GM19324 (cell line): ENCODE measurements around the gene OPHN1.

ENCODE experiments used
- ATAC-seq: cut with Tn5 transposase; IDR thresholded peaks from one replicate; pipeline ENCODE4 v1.9.1; 2021; ENCODE audit warnings: mild to moderate bottlenecking, moderate library complexity; ENCODE audit not compliant: unreplicated experiment, low FRiP score

The OPHN1 gene

DNA sequence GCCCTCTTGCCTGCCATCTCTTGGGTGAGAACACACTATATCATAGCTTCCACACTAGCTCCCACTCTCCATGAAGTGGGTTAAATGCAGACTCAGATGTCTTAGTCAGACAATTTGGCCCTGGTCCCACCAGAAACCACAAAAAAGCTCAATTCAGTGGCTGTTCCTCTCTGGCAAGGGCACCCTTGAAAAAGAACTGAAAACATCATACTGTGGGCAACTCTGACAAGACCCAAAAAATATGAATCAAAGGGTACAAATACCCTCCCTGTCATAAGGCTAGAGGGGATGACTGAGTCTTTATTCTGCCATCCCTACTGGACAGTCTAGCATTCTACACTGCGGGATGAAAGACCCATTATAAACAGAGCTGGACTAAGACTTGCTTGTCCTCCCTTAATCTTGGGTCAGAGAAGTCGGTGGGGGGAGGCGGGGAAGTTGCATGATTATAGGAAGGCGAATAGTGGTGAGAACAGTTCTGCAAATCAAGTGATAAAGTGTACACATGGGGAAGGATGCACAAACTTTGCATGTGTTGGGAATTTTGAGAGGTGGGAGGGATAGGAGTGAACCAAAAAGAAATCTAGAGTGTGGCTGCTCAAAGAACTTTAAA is 172.1 kb downstream of the OPHN1 start:
- no peak for ATAC-seq

DNA sequence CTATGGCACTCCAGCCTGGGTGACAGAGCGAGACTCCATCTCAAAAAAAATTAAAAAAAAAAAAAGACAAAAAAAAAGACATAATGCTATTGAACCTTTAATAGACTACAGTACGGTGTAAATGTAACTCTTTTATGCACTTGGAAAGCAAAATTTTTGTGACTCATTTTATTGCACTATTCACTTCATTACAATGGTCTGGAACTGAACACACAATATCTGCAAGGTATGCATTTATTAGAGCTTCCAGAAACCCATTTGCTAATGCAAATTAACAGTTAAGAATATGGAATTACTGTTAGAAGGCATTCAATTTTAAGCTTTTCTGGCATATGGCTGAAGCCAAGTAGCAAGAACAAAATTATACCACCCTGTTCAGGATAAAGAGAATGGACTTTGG is 176.3 kb downstream of the OPHN1 start:
- ATAC-seq, result no peak

DNA sequence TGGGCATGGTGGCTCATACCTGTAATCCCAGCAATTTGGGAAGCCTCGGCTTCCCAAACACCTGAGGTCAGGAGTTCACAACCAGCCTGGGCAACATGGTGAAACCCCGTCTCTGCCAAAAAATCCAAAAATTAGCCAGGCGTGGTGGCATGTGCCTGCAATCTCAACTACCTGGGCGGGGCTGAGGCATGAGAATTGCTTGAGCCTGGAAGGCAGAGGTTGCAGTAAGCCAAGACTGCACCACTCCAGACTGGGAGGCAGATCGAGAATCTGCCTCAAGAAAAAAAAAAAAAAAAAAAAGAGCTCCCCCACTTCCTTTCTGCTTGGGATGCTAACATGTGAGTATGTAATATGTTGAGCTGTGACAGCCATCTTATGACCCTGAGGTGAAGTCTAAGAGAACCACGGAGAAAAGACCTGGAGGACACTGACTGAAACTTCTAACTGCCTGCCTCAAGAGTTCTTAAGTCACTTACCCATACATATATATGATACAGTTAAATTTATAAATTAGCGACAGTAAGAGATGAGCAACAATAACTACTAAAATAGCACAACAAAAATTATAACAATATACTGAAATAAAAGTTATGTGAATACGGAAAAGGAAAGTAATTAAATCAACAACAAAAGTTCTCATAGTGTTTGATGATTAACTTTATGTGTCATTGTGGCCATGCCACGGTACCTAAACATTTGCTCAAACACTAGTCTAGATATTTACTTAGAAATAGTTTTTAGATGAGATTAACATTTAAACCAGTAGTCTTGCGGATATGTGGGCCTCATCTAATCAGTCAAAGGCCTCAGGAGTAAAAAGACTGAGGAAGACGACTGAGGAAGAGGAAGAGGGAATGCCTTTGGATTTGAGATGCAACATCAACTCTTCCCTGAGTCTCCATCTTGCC is 178.3 kb downstream of the OPHN1 start:
- ATAC-seq, result no peak

DNA sequence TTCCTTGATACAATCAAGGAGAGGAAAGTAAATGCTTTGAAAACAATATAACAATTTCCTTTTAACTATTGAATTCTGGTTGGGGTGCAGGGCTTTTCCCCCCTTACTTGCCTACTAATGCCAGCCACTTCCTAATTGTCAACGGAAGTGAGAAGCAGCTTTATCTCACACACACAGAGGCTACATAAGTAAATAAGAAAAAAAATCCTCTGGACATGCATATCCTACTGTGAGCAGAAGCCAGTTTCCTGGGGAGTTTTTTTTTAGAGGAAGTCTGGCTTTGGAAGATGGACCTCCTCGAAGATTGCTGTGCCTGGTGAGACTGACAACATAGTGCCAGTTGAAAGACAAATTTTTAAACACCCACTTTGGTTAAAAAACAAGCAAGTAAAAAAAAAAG is 180.6 kb downstream of the OPHN1 start:
- no peak for ATAC-seq

DNA sequence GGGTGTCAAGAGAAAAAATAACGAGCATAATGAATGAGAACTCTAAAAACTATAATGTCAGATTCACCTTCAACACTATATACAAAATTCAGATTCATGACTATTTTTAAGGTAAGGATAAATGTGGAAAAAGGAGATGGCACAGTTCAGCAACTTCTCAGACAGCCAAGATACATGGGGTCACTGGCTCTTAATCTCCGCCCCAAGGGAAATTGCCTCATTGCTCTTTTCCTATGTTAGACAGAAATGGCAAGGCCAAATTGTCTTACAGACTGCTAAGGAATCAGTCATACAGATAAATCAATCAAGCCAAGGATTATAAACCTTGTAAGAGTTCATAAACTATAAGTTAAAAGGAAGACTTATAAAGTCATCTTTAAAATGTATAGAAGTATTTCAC is 183.4 kb downstream of the OPHN1 start:
- no peak for ATAC-seq

DNA sequence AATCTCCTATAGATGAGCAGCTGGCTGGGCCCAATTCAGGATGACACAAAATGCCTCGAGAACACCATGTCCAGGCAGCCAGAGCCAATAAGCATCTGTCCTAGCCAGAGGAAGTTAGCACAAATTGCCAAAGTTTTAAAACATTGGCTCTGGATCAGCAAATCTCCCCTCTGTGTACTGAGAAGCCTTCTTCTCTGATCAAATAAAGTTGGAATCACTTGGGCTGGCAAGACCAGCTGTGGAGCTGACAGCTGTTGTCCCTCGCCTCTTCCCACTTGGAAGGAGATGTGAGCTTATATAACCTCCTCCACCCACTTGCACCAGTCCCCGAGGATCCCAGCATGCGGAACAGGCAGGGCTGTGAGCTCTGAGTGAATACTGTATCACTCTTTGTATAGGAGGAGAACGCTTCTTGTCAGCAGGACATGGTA is 183.9 kb downstream of the OPHN1 start:
- no peak for ATAC-seq

DNA sequence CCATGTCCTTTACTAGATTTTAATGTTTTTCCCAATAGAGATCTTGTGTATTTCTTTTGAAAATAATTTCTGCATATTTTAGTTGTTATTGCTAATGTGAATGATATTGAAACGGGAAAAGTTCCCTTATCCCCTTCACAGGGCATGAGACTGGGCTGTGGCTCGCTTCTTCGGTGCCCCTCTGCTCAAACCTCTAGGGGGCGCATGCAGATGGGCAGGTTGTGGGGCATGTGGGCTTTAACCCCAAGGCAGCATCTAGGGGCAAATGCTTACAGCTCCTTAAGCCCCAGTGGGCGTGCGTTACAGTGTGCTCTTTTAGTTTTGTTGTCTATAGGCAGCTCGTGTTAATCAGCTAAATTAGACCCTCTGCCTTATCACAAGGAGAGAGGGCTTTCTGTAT is 194.7 kb downstream of the OPHN1 start:
- no peak for ATAC-seq

DNA sequence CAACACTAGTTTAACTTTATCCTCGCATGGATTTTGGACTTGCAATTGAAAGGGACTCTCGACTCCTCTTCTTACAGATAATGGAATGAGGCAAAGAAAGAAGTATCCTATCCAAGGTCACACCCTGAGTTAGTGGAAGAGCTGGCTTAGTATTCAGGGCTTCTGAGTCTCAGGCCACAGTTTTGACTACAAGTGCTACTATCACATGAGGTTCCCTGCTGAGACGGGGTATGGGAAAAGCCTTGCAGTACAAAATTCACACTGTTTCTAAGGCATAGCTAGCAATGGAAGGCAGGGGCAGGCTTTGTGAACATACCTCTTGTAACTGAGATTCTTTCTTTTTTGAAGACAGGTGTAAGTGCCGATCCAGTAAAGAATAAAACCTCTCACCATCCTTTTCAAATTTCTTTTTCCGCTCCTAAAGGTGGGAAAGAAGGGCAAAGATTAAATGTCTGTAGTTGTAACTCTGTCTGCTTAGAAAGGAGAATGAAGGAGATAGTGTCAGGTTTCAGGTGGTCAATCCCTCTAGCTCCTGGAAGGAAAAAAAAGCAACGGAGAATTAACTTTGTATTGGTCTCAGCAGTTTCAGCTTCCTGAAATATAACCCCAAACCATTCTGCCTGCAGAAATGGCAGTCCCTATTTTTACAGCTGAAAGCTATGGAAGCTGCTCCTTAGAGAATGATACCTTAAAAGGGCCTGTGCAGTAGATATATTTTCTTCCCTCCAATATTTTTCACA is 199.0 kb downstream of the OPHN1 start:
- no peak for ATAC-seq

DNA sequence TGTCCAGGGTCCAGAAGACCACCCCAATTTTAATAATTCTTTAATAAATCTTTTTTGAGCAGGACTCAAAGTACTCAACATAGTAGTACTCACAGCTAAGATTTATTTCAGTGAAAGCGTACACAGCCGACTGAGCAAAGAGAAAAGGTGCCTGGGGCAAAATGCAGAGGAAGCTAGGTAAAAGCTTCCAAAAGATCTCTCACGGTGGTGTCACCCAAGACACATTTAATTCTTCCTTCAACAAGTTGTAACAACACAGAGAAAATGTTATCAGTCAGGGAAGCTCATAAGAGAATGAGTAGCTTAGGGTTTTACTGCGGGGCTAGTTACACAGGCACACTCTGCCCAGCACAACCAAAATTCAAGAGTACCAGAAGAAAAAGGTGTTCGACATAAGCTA is 201.1 kb downstream of the OPHN1 start:
- no peak for ATAC-seq

DNA sequence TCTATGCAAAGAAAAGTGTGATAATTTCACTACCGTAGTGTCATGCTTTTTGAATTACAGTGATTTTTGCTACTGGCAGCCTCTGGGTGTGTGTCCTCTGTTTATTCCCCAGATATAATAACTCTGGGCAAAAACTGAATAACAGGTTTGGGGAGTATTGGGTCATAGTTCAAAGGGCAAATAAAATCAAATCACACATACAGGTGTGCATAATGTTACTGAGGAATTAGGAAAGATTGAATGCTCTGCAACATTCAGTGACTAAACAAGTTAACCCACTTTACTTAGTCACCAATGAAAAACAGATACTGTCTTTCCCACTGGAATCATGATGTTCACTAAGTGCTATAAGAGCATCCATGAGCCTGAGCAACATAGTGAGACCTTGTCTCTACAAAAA is 224.3 kb downstream of the OPHN1 start:
- no peak for ATAC-seq

DNA sequence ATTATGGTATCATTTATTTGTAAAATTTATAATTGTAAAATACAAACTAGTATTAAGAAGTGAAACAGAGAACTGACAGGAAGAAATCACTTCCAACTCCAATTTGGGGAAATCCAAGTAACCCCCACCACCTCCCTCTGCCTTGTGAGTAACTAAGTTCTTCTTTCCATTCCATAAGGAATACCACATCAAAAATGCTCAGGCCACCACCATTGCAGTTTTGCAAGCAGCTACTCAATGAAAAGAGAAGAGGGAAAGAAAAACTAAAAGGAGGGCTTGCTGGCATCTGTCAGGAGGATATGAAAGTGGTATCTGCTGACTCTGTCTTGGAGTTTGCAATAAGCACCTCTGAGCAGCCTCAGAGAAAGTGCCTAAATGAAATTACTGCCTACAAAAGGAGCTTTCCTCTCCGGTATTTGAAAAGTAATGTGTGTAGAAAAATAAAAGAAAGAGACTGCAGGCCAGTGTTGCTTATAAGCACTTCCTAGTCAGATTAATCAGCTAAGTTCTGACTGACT is 228.7 kb downstream of the OPHN1 start:
- ATAC-seq, result no peak

DNA sequence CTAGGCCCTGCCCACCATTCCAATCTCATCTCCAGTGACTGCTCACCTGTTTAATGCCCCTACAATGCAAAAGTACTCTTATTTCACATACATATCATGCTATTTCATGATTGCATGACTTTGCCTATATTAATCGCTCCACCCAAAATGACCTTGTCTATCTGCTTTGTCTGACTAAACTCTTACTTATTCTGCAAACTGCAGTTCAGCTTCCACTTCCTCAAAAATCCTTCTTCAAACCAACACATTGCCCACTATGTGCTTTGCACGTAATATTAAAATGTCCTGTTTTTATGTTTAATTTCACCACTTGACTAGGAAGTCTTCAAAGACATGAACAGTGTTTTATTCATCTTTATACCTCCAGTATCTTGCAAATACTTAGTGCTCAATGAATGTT is 229.6 kb downstream of the OPHN1 start:
- ATAC-seq, result no peak

DNA sequence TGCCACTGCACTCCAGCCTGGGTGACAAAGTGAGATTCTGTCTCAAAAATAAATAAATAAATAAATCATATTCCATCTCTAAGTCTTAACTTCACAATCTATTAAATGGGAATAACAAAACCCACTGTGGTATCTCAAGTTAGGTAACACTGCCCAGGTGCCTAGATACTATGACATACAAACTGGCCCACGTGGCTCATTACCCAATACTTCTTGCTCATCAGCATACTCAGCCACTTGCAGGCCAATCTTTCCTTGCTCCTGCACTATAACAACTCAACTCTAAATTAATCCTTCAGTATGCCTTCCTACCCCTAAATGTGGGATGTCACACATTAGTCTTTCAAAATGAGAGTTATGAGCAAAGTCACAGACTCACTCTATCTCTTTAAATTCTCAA is 230.1 kb downstream of the OPHN1 start:
- ATAC-seq, result no peak

DNA sequence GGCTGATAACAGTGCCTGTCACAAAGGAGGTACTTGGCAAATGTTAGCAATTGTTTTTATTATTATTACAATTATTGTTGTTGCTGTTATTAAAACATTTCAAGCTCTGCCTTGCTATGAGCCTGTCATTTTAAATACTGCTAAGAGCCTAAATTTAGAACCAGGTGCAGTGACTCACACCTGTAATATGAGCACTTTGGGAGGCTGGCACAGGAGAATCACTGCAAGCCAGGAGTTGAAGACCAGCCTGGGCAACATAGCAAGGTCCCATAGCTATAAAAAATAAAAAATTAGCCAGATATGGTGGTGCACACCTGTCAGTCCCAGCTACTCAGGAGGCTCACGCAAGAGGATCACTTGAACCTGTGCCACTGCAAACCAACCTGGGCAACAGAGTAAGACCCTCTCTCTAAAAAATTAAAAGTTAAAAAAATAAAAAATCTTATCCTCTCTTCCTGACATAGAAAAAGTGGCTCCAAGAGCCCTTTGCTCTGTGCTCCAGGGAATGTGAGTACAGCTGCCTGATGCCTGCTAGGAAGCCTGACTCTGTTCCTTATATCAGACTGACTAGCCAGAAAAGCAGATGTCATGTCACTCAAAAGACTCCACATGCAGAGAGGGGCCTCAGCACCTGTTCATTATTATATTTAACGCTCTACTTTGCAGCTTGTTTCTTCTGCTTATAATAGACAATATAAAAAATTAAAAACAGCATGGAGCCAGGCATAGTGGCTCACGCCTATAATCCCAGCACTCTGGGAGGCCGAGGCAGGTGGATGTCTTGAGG is 234.0 kb downstream of the OPHN1 start:
- ATAC-seq, result no peak

DNA sequence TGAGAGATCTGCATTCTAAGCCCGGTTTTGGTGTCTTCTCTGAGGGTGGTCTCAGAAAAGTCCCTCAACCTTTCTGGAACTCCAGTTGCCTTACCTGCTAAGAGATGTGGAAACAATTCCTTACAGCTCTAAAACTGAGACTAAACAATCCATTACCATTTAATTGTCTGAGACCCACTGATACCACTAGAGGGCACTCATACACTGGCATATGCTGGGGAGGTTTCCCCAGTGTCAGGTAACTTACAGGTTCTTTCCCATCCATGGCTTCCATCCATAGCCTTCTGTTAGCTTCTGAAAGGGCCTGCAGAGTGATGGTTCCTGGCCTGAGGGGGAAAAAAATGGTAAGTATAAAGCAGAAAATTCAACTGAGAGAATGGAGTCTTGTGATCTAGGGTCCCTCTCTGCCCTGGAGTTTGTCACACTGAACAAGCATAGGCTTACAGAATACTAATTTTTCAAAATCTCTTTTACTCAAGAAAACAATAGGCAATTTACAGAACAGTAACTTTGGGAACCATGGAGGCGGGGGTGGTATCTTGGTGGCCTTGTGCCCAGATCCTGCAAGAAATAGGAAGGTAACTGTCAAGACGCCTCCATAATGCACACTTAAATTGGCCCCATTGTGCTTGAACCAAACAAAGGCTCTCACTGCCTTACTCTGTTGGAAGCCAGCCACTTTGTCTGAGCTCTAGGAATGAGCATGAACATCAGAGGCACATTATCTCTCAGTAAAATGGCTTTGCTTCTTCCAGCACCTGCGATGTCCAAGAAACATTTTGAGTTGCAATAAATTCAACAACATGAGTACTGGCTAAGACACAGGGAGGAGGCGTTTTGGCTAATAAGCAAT is 236.1 kb downstream of the OPHN1 start:
- ATAC-seq, result peak; percentile 61

DNA sequence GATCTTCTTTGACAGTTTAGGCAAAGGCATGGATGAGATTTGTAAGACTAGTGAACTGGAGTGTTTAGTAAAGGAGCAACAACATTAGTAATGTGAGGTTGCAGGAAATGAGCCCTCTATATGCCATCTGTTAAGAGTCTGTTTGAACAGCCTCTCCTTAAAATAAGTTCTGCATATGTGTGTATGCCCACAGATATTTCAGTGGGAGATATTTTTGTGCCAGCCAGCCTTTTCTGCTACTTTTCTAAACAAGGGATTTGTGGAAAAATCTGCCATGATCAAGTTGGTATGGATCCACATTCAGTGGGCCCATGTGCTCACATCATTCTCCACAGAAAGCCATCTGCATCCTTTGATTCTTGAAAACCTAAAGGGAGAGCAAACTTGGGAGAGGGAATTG is 237.7 kb downstream of the OPHN1 start:
- no peak for ATAC-seq

DNA sequence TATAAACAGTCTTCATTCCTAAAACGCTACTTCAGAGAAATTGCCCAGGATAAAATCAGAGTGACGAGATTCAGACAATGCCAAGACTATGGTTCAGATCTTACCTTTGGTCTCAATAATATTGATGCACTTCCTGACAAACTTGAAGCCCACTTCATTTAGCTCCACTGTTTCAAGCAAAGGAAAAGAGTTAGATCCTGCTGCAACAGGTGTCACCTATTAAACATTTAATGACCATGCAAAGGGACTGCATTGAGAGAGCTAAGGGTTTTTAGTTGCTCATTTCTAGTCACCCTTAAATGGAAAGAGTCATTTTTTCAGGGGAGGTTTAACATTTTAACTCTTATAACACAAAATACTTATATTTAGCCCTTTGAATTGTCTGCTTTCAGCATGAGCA is 239.5 kb downstream of the OPHN1 start:
- ATAC-seq, result no peak

DNA sequence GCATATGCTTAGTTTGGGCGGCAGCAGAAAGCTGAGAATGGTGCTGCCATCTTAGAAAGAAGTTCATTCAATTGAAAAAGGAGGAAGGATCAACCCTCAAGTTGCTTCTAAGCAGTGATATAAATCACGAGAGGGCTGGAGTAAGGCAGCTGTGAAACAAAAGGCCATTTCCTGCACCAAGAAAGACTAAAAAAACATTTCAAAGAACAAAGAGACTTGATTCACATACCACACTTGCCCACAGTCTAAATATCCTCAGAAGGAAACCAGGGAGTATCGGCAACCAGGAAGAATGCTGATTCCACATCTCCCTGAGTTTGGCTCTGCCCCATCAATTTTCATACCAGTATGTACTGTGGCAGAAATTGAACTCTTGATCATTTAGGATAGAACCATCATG is 240.1 kb downstream of the OPHN1 start:
- no peak for ATAC-seq

DNA sequence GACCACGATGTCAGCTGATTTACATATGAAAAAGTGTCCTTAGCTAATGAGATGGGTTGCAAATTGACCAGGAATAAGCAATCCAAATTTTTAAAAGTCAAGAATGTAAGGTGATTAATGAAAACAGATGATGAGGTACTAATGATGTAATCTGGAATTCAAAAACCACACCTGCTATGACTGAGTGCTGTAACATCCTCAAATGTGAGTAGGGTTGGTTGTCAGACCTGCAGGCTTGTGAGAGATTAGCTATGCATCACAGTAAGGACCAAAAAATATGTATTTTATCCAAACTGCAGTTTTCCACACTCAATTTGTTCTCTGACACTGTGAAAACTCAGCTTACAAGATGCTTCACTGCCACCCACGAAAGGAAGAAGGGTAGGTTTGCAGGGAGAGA is 242.5 kb downstream of the OPHN1 start:
- ATAC-seq, result no peak
